ENCODE results near the gene FOXN3.

GRCh38 chr14:89392181-89392580, 24.9 kb downstream of the FOXN3 start:
- TF ChIP-seq POLR2A (IDR thresholded peaks at IDR 0.05; ENCODE audit: low read depth, low read length) (no peak), TAF1 (IDR thresholded peaks at IDR 0.05; ENCODE audit: borderline replicate concordance, low read depth, low read length) (no peak), POLR2AphosphoS5 (IDR thresholded peaks at IDR 0.05; ENCODE audit: low read depth, low read length) (no peak)

All from GM12892 (cell line).